WTC11 (cell line): Measurements from ENCODE around the gene PTGIS.

Source experiments
- AFF4 ChIP-seq: sonication (generic); formaldehyde crosslinking; IDR thresholded peaks from 2 replicates; pipeline ENCODE4 v1.8.1; 2023; ENCODE audit warnings: mild to moderate bottlenecking, missing genetic modification reagents, borderline replicate concordance
- ATF2 ChIP-seq: sonication (generic); formaldehyde crosslinking; IDR thresholded peaks from 2 replicates; pipeline ENCODE4 v1.8.1; 2022; ENCODE audit warnings: low read depth, missing genetic modification reagents, borderline replicate concordance
- CTCF ChIP-seq: fragments of 200-600 bp; IDR thresholded peaks from 2 replicates; pipeline ENCODE4 v1.8.0; 2022; ENCODE audit warnings: antibody characterized with exemption
- FOXK1 ChIP-seq: sonication (generic); formaldehyde crosslinking; IDR thresholded peaks from 2 replicates; pipeline ENCODE4 v1.8.0; 2022; ENCODE audit warnings: mild to moderate bottlenecking, moderate library complexity, missing genetic modification reagents

GRCh38 chr20:49496043-49496442, 71.9 kb downstream of the PTGIS start:
- TF ChIP-seq CTCF (no peak), ATF2 (CRISPR knock-in tag) (no peak), AFF4 (no peak), FOXK1 (CRISPR knock-in tag) (no peak)
